ENCODE data around the gene INVS.
"Not testable (repeated sequence)": the region's sequence is repeated elsewhere in the genome, so short reads cannot be mapped to it uniquely, and the experiment has no call there.

The INVS gene

GRCh38 chr9:100092066-100092465, 7.0 kb upstream of the INVS start:
- no peak overlapping the region for H3K4me3 ChIP-seq (replicated peaks; ENCODE audit: low read depth, low read length)
- TF ChIP-seq CTCF (IDR thresholded peaks at IDR 0.05; ENCODE audit: low read length, missing control alignments): no peak
- no peak for DNase-seq (ENCODE audit: low read depth)

DNA sequence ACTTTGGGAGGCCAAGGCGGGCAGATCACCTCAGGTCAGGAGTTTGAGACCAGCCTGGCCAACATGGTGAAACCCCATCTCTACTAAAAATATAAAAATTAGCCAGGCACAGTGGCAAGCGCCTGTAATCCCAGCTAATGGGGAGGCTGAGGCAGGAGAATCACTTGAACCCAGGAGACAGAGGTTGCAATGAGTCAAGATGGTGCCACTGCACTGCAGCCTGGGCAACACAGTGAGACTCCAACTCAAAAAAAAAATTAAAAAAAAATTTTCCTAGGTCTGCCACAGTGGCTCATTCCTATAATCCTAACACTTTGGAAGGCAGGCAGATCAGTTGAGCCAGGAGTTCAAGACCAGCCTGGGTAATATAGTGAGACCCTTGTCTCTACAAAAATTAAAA, 4.6 kb upstream of the INVS start:
- DNase-seq (ENCODE audit: low read depth): not testable (repeated sequence)

GRCh38 chr9:100096378-100096916, 2.6 kb upstream of the INVS start:
- no peak overlapping the region for H3K4me3 ChIP-seq (replicated peaks; ENCODE audit: low read depth, low read length)
- DNase-seq (ENCODE audit: low read depth): no peak
- TF ChIP-seq CTCF (IDR thresholded peaks at IDR 0.05; ENCODE audit: low read length, missing control alignments): no peak

More for the DNA sequence above, 4.6 kb upstream of the INVS start:
- H3K4me3 ChIP-seq (replicated peaks; ENCODE audit: low read depth, low read length): not testable (repeated sequence)

DNA sequence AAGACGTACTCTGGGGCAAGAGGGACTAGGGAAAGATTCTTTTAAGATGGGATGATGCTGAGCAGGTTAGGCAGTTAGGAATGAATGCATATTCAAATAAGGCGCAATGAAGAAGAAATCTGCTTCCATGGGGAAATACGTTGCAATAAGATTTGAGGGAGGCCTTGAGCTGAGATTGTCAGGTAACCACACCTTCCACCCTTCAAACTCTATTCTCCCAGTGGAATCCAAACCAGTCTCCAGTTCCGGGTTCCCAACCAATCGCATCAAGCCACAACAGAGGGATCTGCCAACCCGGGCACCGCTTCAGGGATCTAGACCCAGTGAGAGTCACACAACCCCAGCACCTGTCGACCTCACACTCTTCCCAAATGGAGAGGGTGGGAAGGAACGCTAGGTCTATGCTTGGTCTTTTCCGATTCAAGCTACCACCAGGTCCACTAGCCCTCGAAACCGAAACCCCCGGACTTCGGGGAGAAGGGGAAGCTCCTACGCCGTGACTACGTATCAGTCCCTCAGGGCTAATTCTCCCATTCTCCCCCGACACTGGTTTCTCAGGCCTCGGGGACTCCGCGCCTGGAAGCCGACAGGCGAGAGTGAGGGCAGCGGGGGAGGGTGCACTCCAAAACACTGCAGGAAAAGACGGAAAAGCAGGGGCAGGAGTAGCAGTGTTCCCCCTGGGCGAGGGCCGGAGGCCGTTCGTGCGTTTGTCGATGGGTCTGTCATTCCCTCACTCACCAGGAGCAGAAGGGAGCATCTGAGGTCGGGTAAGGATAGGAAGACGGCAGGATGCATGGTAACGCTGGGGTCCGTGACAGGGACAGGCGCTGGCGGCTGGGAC, 777 bp upstream of the INVS start:
- H3K4me3 ChIP-seq (replicated peaks; ENCODE audit: low read depth, low read length): peak overlapping the region; percentile 75
- TF ChIP-seq CTCF (IDR thresholded peaks at IDR 0.05; ENCODE audit: low read length, missing control alignments): no peak
- peak; percentile 50 for DNase-seq (ENCODE audit: low read depth)

GRCh38 chr9:100099722-100100042, 639 bp downstream of the INVS start:
- H3K4me3 ChIP-seq (replicated peaks; ENCODE audit: low read depth, low read length): peak overlapping the region; percentile 75

GRCh38 chr9:100100146-100100667, 1.2 kb downstream of the INVS start:
- H3K4me3 ChIP-seq (replicated peaks; ENCODE audit: low read depth, low read length): peak overlapping the region; percentile 75
- DNase-seq (ENCODE audit: low read depth): no peak
- TF ChIP-seq CTCF (IDR thresholded peaks at IDR 0.05; ENCODE audit: low read length, missing control alignments): no peak

More at GRCh38 chr9:100099722-100100042, 639 bp downstream of the INVS start:
- DNase-seq (ENCODE audit: low read depth): no peak
- TF ChIP-seq CTCF (IDR thresholded peaks at IDR 0.05; ENCODE audit: low read length, missing control alignments): no peak

GRCh38 chr9:100101608-100102007, 2.6 kb downstream of the INVS start:
- TF ChIP-seq CTCF (IDR thresholded peaks at IDR 0.05; ENCODE audit: low read length, missing control alignments): no peak
- DNase-seq (ENCODE audit: low read depth): no peak
- H3K4me3 ChIP-seq (replicated peaks; ENCODE audit: low read depth, low read length): no peak overlapping the region

All from fibroblast of pulmonary artery (primary cell).